Left lung (tissue), 10 donors: ENCODE results near the gene WDR26. TPM values are rescaled to one million over a fixed set of nuclear protein-coding genes. Genes with fewer than 3 reads are reported as not detected.
A peak's percentile ranks its signal among the peaks of the same experiment; 100 is the strongest.

Experiments
- ATAC-seq: fragments of 200-7000 bp; cut with Tn5 transposase; one replicate; pipeline ENCODE4 v1.9.1; 2020; ENCODE audit warnings: moderate library complexity
- DNase-seq, 4 donors: peaks; one replicate each; pipeline ENCODE4 v3.0.0-alpha.2; 2013 to 2020
- H3K27ac ChIP-seq, 2 donors: fragments of 200-600 bp; sonication (generic) in 1 of 2; one replicate each; pipeline versions ENCODE4 v1.5.0 to v1.8.0; 2020 to 2021
- H3K27me3 ChIP-seq, 2 donors: fragments of 200-600 bp; sonication (generic) in 1 of 2; one replicate each; pipeline versions ENCODE4 v1.5.0 to v1.8.0; 2020 to 2021
- H3K36me3 ChIP-seq, 2 donors: fragments of 200-600 bp; sonication (generic) in 1 of 2; one replicate each; pipeline versions ENCODE4 v1.5.0 to v1.8.0; 2020 to 2021
- H3K4me1 ChIP-seq, 2 donors: fragments of 200-600 bp; one replicate each; pipeline ENCODE4 v1.8.0; 2021
- H3K4me3 ChIP-seq, 2 donors: fragments of 200-600 bp; sonication (generic) in 1 of 2; one replicate each; pipeline versions ENCODE4 v1.5.0 to v1.8.0; 2020 to 2021; ENCODE audit warnings: mild to moderate bottlenecking in 1 of 2
- H3K9me3 ChIP-seq, 2 donors: fragments of 200-600 bp; sonication (generic) in 1 of 2; one replicate each; pipeline versions ENCODE4 v1.5.0 to v1.8.0; 2020 to 2021
- intact Hi-C, 2 donors: fragments of 100-400 bp; cut with DNase I; formaldehyde crosslinking; loops; one replicate each; pipeline versions ENCODE4 v1.11.2 to v1.14.2; 2022
- polyA plus RNA-seq, 6 donors: library from polyadenylated mRNA; unstranded; fragments of 120-200 nt; gene quantifications; one replicate each; pipeline ENCODE4 v1.2.1, GENCODE V29; 2013; ENCODE audit not compliant: insufficient read length in 6 of 6
- total RNA-seq, 2 donors: library from RNA; stranded (reverse); fragmentation: NEBNext Ultra II Directional; extraction: Animal tissue kit (Norgen Biotek cat#: 25700); gene quantifications; one replicate each; pipeline ENCODE4 v1.2.1, GENCODE V29; 2021
- TF ChIP-seq, protein P1 (sequence below), 2 donors: fragments of 200-600 bp; sonication (generic) in 1 of 2; IDR thresholded peaks; one replicate each; pipeline versions ENCODE4 v1.5.0 to v1.8.0; 2021; ENCODE audit warnings: antibody characterized with exemption in 2 of 2
- donor health status: DM: no; HTN: yes; CAD: no.
- donor health status: DM: no; HTN: no; CAD: no.

Gene WDR26
- total and polyA plus RNA-seq, 8 donors, result 84.5 to 108 (median 97.5) TPM

- intact Hi-C loops, result no loop called here
Measured at GRCh38 chr1:224377676-224378006, 57.0 kb downstream of the WDR26 start.

GRCh38 chr1:224375059-224375458 is 59.5 kb downstream of the WDR26 start:
- TF ChIP-seq, protein P1, sequence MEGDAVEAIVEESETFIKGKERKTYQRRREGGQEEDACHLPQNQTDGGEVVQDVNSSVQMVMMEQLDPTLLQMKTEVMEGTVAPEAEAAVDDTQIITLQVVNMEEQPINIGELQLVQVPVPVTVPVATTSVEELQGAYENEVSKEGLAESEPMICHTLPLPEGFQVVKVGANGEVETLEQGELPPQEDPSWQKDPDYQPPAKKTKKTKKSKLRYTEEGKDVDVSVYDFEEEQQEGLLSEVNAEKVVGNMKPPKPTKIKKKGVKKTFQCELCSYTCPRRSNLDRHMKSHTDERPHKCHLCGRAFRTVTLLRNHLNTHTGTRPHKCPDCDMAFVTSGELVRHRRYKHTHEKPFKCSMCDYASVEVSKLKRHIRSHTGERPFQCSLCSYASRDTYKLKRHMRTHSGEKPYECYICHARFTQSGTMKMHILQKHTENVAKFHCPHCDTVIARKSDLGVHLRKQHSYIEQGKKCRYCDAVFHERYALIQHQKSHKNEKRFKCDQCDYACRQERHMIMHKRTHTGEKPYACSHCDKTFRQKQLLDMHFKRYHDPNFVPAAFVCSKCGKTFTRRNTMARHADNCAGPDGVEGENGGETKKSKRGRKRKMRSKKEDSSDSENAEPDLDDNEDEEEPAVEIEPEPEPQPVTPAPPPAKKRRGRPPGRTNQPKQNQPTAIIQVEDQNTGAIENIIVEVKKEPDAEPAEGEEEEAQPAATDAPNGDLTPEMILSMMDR (IDR thresholded peaks at IDR 0.05), result no peak
- ATAC-seq (no peak), DNase-seq (no peak)
- Histone ChIP-seq H3K9me3 (no peaks in the 10 kb centered on the region), H3K27ac (no peak overlapping the region), H3K4me1 (peaks cover 0 to 32% of the 10 kb centered on the region in 2 donors), H3K36me3 (peaks cover 0 to 94% of the 10 kb centered on the region in 2 donors), H3K27me3 (no peaks in the 10 kb centered on the region), H3K4me3 (no peak overlapping the region)
- intact Hi-C loops, result no loop called here

More at GRCh38 chr1:224377676-224378006, 57.0 kb downstream of the WDR26 start:
- H3K4me1 ChIP-seq, result peaks cover 0 to 57% of the 10 kb centered on the region in 2 donors
- peak; percentile 71 for ATAC-seq
- DNase-seq, result no peak
- H3K4me3 ChIP-seq, result no peak overlapping the region
- H3K9me3 ChIP-seq, result no peaks in the 10 kb centered on the region
- TF ChIP-seq, protein P1 (IDR thresholded peaks at IDR 0.05), result no peak
- no peaks in the 10 kb centered on the region for H3K27me3 ChIP-seq
- H3K36me3 ChIP-seq, result peaks cover 0 to 76% of the 10 kb centered on the region in 2 donors
- H3K27ac ChIP-seq, result peak overlapping the region in 1 of 2 donors; percentile 61

DNA sequence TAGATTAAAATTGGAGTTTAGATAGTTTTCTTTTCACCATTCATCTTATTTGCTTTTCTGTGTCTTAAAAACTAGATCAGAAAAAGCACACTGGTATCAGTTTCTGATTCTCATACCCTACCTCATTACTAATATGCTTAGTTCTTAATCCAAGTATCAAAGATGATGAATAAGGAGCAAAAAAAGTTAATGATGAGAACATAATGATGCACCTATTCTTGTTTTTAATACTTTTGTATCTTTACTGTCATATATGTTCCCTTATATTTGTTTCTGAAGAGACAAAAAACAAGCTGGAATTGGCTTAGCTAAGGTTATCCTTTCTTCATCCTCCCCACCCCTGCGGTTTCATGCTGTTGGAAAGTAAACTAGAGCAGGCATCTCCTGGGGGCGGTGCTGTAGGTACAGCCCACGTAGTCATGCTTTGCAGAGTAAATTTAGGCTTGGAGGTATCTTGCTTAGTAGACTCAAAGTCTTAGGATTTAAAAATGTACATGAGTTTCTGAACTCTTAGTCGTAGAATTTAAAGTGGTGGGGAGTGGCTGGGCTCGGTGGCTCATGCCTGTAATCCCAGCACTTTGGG is 61.5 kb downstream of the WDR26 start:
- Histone ChIP-seq H3K4me3 (no peak overlapping the region), H3K27me3 (no peaks in the 10 kb centered on the region), H3K36me3 (peaks cover 0 to 100% of the 10 kb centered on the region in 2 donors), H3K4me1 (peaks cover 0 to 16% of the 10 kb centered on the region in 2 donors), H3K27ac (no peak overlapping the region), H3K9me3 (no peaks in the 10 kb centered on the region)
- DNase-seq (no peak), ATAC-seq (no peak)
- TF ChIP-seq, protein P1 (IDR thresholded peaks at IDR 0.05), result no peak
- intact Hi-C loops, result no loop called here

DNA sequence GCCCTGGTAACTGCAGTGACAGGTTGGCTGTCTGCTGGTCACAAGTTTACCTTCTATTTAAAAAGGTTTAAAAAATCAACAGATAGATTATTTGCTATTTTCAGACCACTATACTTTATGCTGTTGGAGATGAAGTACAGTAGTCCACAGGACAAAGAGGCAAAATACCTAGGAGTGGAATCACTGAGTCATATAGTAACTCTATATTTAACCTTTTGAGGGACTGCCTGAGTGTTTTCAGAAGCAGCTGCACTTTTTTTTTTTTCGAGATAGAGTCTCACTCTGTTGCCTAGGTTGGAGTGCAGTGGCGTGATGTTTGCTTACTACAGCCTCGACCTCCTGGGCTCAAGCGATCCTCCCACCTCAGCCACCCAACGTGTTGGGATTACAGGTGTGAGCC is 66.2 kb downstream of the WDR26 start:
- Histone ChIP-seq H3K36me3 (peaks cover 0 to 87% of the 10 kb centered on the region in 2 donors), H3K4me3 (no peak overlapping the region), H3K27me3 (no peaks in the 10 kb centered on the region), H3K4me1 (peaks cover 7 to 14% of the 10 kb centered on the region in 2 donors), H3K27ac (no peak overlapping the region), H3K9me3 (no peaks in the 10 kb centered on the region)
- no peak for ATAC-seq
- intact Hi-C loops, result no loop called here
- TF ChIP-seq, protein P1 (IDR thresholded peaks at IDR 0.05), result no peak
- no peak for DNase-seq

- intact Hi-C loops, result no loop called here
Measured at GRCh38 chr1:224359207-224359606, 75.4 kb downstream of the WDR26 start.

More at GRCh38 chr1:224359207-224359606, 75.4 kb downstream of the WDR26 start:
- Histone ChIP-seq H3K4me3 (no peak overlapping the region), H3K27me3 (no peaks in the 10 kb centered on the region), H3K4me1 (peaks cover under 1 to 50% of the 10 kb centered on the region in 2 donors), H3K27ac (peak overlapping the region in 1 of 2 donors; percentile 95), H3K36me3 (peaks cover 0 to 14% of the 10 kb centered on the region in 2 donors), H3K9me3 (no peaks in the 10 kb centered on the region)
- TF ChIP-seq, protein P1 (IDR thresholded peaks at IDR 0.05), result no peak
- ATAC-seq (no peak), DNase-seq (no peak)
